GM12878 (cell line): ENCODE data around the gene GMPR2. TPM values are rescaled to one million over a fixed set of nuclear protein-coding genes. Genes with fewer than 3 reads are reported as not detected.

Experiments
- BCL11A ChIP-seq: IDR thresholded peaks from 2 replicates; pipeline ENCODE4 v1.6.1; 2011; ENCODE audit warnings: low read depth, low read length
- CBFB ChIP-seq: IDR thresholded peaks from 2 replicates; pipeline ENCODE4 v1.6.1; 2016; ENCODE audit warnings: antibody characterized with exemption, low read depth
- CREM ChIP-seq: IDR thresholded peaks from 2 replicates; pipeline ENCODE4 v1.6.1; 2014; ENCODE audit warnings: antibody characterized with exemption, low read depth
- EGR1 ChIP-seq, 2 experiments: IDR thresholded peaks; 1 replicate in 1 of 2; 2 replicates in 1 of 2; pipeline ENCODE4 v1.6.1; 2011 to 2012; ENCODE audit warnings: low read depth in 2 of 2, low read length in 2 of 2, borderline replicate concordance in 1 of 2, mild to moderate bottlenecking in 1 of 2, moderate library complexity in 1 of 2
- ETV6 ChIP-seq, 2 experiments: fragments of 450-650 bp in 1 of 2; IDR thresholded peaks in 1 of 2; conservative IDR thresholded peaks in 1 of 2; 2 replicates each; pipeline ENCODE4 v1.6.1; 2014; ENCODE audit warnings: antibody characterized with exemption in 1 of 2, borderline replicate concordance in 1 of 2, low read depth in 1 of 2, mild to moderate bottlenecking in 1 of 2, moderate library complexity in 1 of 2
- HDAC6 ChIP-seq: fragments of 200-600 bp; sonication (generic); IDR thresholded peaks from one replicate; pipeline ENCODE4 v1.8.0; 2017; ENCODE audit warnings: antibody characterized with exemption; ENCODE audit not compliant: unreplicated experiment
- HDGF ChIP-seq: fragments of 450-650 bp; IDR thresholded peaks from 2 replicates; pipeline ENCODE4 v1.6.1; 2016; ENCODE audit warnings: antibody characterized with exemption
- MEF2A ChIP-seq: IDR thresholded peaks from 2 replicates; pipeline ENCODE4 v1.6.1; 2011; ENCODE audit warnings: low read depth, mild to moderate bottlenecking, low read length, moderate library complexity; ENCODE audit not compliant: insufficient read depth
- MTA2 ChIP-seq: fragments of 450-650 bp; IDR thresholded peaks from 2 replicates; pipeline ENCODE4 v1.6.1; 2016; ENCODE audit warnings: low read depth, mild to moderate bottlenecking, moderate library complexity
- MTA3 ChIP-seq: IDR thresholded peaks from 2 replicates; pipeline ENCODE4 v1.6.1; 2012; ENCODE audit warnings: low read length, inconsistent platforms, borderline replicate concordance
- MYC ChIP-seq: IDR thresholded peaks from 2 replicates; pipeline ENCODE4 v1.6.1; 2011; ENCODE audit warnings: mild to moderate bottlenecking, low read length, moderate library complexity, inconsistent platforms; ENCODE audit not compliant: insufficient read depth, insufficient replicate concordance, insufficient read length, severe bottlenecking
- TARDBP ChIP-seq: IDR thresholded peaks from 2 replicates; pipeline ENCODE4 v1.6.1; 2016; ENCODE audit warnings: borderline replicate concordance
- YY1 ChIP-seq: IDR thresholded peaks from 2 replicates; pipeline ENCODE4 v1.6.1; 2011; ENCODE audit warnings: low read depth, mild to moderate bottlenecking, low read length
- ZNF217 ChIP-seq: fragments of 450-650 bp; IDR thresholded peaks from 2 replicates; pipeline ENCODE4 v1.6.1; 2017; ENCODE audit warnings: antibody characterized with exemption, mild to moderate bottlenecking
- polyA plus RNA-seq, 11 experiments: library from polyadenylated mRNA; depleted of rRNA in 4 of 11; unstranded in 6 of 11; stranded (reverse) in 5 of 11; fragments of >200 nt; fragmentation: Nextera tagmentation in 4 of 11; fragmentation: Illumina TruSeq in 1 of 11; extraction: Ambion mirVana in 4 of 11; extraction: Trizol in 1 of 11; gene quantifications; 1 replicate in 1 of 11; 2 replicates in 10 of 11; pipeline versions ENCODE4 v1.2.1 to v1.2.3, GENCODE V29; 2011 to 2016; ENCODE audit warnings: inconsistent platforms in 2 of 11, missing spikeins in 2 of 11, low read depth in 1 of 11
- total RNA-seq, 4 experiments: library from RNA; depleted of rRNA in 3 of 4; stranded (reverse); fragments of >200 nt in 3 of 4; fragmentation: Illumina TruSeq in 1 of 4; extraction: Trizol in 1 of 4; gene quantifications; 2 replicates each; pipeline versions ENCODE4 v1.2.1 to v1.2.3, GENCODE V29; 2013 to 2021
- TF ChIP-seq, protein P1 (sequence below): fragments of 450-650 bp; IDR thresholded peaks from 2 replicates; pipeline ENCODE4 v1.6.1; 2016; ENCODE audit warnings: mild to moderate bottlenecking
- TF ChIP-seq, protein P2 (sequence below): IDR thresholded peaks from 2 replicates; pipeline ENCODE4 v1.6.1; 2011; ENCODE audit warnings: borderline replicate concordance, low read depth, mild to moderate bottlenecking, moderate library complexity, low read length; ENCODE audit not compliant: insufficient read depth, poor library complexity, severe bottlenecking
- TF ChIP-seq, protein P3 (sequence below): fragments of 450-650 bp; formaldehyde crosslinking; IDR thresholded peaks from 2 replicates; pipeline ENCODE4 v1.5.0; 2022; ENCODE audit warnings: mild to moderate bottlenecking, missing genetic modification characterization
- TF ChIP-seq, protein P4 (sequence below): fragments of 450-650 bp; IDR thresholded peaks from 2 replicates; pipeline ENCODE4 v1.6.1; 2017; ENCODE audit warnings: borderline replicate concordance
- TF ChIP-seq, protein P5 (sequence below): IDR thresholded peaks from 2 replicates; pipeline ENCODE4 v1.6.1; 2012; ENCODE audit warnings: low read depth, low read length, improper control_type of control experiment
- TF ChIP-seq, protein P6 (sequence below): IDR thresholded peaks from 2 replicates; pipeline ENCODE4 v1.6.1; 2012; ENCODE audit warnings: low read depth, low read length, improper control_type of control experiment

GMPR2 gene
- total and polyA plus RNA-seq, 10 of the 15 experiments (the other 5 are each of a cell fraction or from before 2014, with no cell fraction given): 55.1 to 80.3 (median 61.5) TPM

DNA sequence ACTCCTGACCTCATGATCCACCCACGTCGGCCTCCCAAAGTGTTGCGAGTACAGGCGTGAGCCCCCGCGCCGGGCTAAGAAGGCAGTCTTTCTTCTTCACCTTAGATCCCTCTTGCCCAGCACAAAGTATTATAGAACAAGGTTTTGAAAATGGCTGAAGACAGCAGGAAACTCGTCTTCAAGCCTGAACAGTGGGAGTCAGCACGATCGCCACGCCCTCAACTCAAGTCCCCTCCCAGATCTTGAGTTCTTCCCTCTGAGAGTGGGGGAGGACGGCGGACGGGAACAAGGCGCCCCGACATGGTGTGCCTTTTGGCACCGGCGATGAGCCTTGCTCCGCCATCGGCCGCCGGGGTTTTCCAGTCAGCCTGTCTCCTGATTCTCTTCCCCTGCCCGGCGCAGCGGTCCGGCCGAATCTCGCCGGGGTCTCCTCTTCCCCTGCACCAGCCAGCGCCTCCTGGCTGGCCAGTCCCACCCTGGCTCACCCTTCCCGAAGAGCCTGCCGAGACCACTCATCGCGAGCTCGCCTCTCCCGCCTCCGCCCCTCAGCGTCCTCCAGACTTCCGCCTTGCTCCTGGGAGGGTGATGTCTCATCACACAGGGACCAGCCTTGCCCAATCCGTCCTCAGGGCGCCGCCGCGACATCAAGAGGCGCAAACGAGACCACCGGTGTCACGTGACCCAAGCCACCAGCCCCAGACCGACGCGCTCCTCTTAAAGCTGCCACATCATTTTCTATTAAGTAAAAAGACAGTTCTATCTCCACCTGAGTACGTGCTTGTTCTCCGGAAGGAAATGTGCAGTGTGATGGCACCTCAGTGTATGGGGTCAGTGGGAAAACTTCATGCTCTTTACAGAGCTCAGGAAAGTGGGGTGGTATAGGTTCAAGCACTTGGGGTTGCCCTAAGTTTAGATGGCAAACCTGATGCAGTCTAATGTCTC lies 19.5 kb upstream of the GMPR2 start, which contains the start of gene CHMP4A (continued):
- TF ChIP-seq, protein P1, sequence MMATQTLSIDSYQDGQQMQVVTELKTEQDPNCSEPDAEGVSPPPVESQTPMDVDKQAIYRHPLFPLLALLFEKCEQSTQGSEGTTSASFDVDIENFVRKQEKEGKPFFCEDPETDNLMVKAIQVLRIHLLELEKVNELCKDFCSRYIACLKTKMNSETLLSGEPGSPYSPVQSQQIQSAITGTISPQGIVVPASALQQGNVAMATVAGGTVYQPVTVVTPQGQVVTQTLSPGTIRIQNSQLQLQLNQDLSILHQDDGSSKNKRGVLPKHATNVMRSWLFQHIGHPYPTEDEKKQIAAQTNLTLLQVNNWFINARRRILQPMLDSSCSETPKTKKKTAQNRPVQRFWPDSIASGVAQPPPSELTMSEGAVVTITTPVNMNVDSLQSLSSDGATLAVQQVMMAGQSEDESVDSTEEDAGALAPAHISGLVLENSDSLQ: peak; percentile 69
- TF ChIP-seq, protein P2, sequence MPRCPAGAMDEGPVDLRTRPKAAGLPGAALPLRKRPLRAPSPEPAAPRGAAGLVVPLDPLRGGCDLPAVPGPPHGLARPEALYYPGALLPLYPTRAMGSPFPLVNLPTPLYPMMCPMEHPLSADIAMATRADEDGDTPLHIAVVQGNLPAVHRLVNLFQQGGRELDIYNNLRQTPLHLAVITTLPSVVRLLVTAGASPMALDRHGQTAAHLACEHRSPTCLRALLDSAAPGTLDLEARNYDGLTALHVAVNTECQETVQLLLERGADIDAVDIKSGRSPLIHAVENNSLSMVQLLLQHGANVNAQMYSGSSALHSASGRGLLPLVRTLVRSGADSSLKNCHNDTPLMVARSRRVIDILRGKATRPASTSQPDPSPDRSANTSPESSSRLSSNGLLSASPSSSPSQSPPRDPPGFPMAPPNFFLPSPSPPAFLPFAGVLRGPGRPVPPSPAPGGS: no peak
- TF ChIP-seq, protein P3, sequence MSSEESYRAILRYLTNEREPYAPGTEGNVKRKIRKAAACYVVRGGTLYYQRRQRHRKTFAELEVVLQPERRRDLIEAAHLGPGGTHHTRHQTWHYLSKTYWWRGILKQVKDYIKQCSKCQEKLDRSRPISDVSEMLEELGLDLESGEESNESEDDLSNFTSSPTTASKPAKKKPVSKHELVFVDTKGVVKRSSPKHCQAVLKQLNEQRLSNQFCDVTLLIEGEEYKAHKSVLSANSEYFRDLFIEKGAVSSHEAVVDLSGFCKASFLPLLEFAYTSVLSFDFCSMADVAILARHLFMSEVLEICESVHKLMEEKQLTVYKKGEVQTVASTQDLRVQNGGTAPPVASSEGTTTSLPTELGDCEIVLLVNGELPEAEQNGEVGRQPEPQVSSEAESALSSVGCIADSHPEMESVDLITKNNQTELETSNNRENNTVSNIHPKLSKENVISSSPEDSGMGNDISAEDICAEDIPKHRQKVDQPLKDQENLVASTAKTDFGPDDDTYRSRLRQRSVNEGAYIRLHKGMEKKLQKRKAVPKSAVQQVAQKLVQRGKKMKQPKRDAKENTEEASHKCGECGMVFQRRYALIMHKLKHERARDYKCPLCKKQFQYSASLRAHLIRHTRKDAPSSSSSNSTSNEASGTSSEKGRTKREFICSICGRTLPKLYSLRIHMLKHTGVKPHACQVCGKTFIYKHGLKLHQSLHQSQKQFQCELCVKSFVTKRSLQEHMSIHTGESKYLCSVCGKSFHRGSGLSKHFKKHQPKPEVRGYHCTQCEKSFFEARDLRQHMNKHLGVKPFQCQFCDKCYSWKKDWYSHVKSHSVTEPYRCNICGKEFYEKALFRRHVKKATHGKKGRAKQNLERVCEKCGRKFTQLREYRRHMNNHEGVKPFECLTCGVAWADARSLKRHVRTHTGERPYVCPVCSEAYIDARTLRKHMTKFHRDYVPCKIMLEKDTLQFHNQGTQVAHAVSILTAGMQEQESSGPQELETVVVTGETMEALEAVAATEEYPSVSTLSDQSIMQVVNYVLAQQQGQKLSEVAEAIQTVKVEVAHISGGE (CRISPR knock-in tag): peak; percentile 72
- TF ChIP-seq BCL11A (no peak), MYC (peak; percentile 38), YY1 (peak; percentile 79), CBFB (peak; percentile 77; the same call in 1 of the 2 replicates), HDGF (peak; percentile 83; the same call in 1 of the 2 replicates), MTA3 (no peak), TARDBP (no peak), ETV6 (conservative IDR thresholded peaks at IDR 0.05 in 1 of 2, IDR thresholded peaks at IDR 0.05 in 1 of 2; ENCODE audit: borderline replicate concordance in 1 of 2, low read depth in 1 of 2) (no peak), CREM (peak; percentile 99), HDAC6 (peak; percentile 47), ZNF217 (no peak), MTA2 (no peak; the same call in none of the 2 replicates), EGR1 (IDR thresholded peaks at IDR 0.05; ENCODE audit: borderline replicate concordance in 1 of 2, low read depth in 2 of 2, low read length in 2 of 2) (peak in 1 of 2 experiments; percentile 66; a peak in 1 of 3 replicates), MEF2A (no peak)
- TF ChIP-seq, protein P4, sequence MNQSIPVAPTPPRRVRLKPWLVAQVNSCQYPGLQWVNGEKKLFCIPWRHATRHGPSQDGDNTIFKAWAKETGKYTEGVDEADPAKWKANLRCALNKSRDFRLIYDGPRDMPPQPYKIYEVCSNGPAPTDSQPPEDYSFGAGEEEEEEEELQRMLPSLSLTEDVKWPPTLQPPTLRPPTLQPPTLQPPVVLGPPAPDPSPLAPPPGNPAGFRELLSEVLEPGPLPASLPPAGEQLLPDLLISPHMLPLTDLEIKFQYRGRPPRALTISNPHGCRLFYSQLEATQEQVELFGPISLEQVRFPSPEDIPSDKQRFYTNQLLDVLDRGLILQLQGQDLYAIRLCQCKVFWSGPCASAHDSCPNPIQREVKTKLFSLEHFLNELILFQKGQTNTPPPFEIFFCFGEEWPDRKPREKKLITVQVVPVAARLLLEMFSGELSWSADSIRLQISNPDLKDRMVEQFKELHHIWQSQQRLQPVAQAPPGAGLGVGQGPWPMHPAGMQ: no peak
- TF ChIP-seq, protein P5, sequence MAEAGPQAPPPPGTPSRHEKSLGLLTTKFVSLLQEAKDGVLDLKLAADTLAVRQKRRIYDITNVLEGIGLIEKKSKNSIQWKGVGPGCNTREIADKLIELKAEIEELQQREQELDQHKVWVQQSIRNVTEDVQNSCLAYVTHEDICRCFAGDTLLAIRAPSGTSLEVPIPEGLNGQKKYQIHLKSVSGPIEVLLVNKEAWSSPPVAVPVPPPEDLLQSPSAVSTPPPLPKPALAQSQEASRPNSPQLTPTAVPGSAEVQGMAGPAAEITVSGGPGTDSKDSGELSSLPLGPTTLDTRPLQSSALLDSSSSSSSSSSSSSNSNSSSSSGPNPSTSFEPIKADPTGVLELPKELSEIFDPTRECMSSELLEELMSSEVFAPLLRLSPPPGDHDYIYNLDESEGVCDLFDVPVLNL: no peak
- TF ChIP-seq, protein P6, sequence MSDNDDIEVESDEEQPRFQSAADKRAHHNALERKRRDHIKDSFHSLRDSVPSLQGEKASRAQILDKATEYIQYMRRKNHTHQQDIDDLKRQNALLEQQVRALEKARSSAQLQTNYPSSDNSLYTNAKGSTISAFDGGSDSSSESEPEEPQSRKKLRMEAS: peak; percentile 83
